GM12891 (cell line): ENCODE data around the gene AGT.

Experiments
- DNase-seq: peaks from one replicate; pipeline ENCODE4 v3.0.0; 2011; ENCODE audit warnings: low spot score; ENCODE audit not compliant: insufficient read length
- FAIRE-seq: peaks from 2 replicates; lab custom pipeline; 2011; peaks lifted over from hg19 to GRCh38; lab: Jason Lieb, UNC
- PAX5 ChIP-seq: IDR thresholded peaks from 2 replicates; pipeline ENCODE4 v1.6.1; 2011; ENCODE audit warnings: low read length, moderate library complexity, mild to moderate bottlenecking; ENCODE audit not compliant: insufficient read depth, severe bottlenecking
- POLR2A ChIP-seq: IDR thresholded peaks from 2 replicates; pipeline ENCODE4 v1.6.1; 2011; ENCODE audit warnings: low read depth, low read length, control low read depth
- POLR2AphosphoS5 ChIP-seq: IDR thresholded peaks from 2 replicates; pipeline ENCODE4 v1.6.1; 2011; ENCODE audit warnings: low read depth, low read length, control low read depth
- POU2F2 ChIP-seq: IDR thresholded peaks from 2 replicates; pipeline ENCODE4 v1.6.1; 2011; ENCODE audit warnings: low read depth, mild to moderate bottlenecking, control low read depth, low read length, moderate library complexity
- SPI1 ChIP-seq: IDR thresholded peaks from 2 replicates; pipeline ENCODE4 v1.6.1; 2011; ENCODE audit warnings: low read depth, low read length, control low read depth
- TAF1 ChIP-seq: IDR thresholded peaks from 2 replicates; pipeline ENCODE4 v1.6.1; 2011; ENCODE audit warnings: low read depth, low read length, control low read depth

The AGT gene

DNA sequence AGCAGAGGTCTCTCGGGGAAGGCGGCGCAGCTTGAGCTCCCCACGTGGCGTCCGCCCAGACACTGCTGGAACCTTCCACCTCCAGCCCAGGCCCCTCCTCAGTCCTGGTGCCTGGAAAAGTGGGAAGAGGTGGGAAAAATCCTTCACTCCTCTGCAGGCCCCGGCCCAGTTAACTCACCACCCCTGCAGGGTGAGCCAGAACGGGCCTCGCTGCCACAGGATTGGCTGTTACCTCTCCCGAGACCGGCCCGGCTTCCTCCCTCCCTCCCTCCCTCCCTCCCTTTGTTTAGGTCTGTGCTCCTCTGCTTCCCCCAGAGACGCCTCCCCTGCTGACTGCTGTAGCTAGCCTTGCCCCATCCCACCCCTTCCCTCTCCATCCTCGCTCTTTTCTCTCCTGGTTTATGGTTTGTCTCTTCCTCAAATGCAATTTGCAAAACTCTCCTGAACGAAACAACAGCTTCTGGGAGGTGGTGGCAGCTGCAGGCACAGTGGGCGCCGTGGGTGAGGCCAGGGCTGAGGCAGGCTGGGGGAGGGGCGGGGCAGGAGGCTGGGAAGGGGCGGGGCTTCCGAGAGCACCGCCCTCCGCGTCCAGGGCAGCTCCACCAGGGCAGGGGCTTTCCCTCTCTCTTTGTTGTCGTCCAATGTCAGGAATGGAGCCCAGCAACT lies 39.8 kb upstream of the AGT start:
- no peak for DNase-seq
- no peak for FAIRE-seq
- TF ChIP-seq POLR2AphosphoS5 (no peak), POU2F2 (no peak), POLR2A (no peak), PAX5 (no peak), SPI1 (no peak), TAF1 (no peak)

DNA sequence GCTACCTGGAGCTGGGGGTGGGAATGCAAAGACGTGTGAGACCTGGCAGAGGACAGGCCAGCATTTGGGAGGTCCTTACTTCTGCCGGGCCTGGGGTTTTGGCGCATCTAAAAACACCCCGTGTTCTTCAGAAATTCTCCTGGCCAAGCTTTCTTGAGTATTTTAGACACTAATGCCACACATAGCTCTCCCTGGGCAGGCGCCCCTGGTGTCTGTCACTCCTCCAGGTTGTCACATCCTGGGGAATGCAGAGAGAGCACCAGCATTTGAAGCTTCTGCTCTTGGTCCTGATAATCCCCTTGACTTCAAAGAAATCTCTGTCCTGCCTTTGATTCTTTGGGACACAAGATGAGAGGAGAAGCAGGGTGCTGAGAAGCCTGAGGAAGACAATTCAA lies 39.3 kb upstream of the AGT start:
- FAIRE-seq: no peak
- DNase-seq: no peak
- TF ChIP-seq SPI1 (no peak), POLR2A (no peak), PAX5 (no peak), POLR2AphosphoS5 (no peak), TAF1 (no peak), POU2F2 (no peak)

DNA sequence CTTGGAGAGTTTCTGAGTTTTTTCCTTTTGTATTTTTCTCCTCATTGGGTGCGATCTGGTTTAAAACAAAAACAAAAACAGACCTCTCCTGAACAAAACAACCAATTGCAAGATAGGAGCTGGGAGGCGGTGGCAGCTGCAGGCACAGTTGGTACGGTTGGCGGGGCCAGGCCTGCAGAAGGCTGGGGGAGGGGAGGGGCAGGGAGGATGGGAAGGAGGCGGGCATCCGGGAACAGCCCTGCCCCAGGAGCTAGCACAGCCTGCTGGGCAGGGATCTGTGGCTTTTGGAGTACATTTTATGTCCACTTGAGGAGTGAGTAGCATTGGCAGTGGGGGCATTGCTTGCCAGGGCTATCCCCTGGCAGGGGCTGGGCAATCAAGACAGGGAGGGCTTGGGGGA lies 38.5 kb upstream of the AGT start:
- FAIRE-seq: no peak
- no peak for DNase-seq
- no peak for TF ChIP-seq POLR2AphosphoS5
- TF ChIP-seq SPI1: no peak
- TF ChIP-seq POLR2A: no peak
- TF ChIP-seq POU2F2: no peak
- no peak for TF ChIP-seq PAX5
- TF ChIP-seq TAF1: no peak

DNA sequence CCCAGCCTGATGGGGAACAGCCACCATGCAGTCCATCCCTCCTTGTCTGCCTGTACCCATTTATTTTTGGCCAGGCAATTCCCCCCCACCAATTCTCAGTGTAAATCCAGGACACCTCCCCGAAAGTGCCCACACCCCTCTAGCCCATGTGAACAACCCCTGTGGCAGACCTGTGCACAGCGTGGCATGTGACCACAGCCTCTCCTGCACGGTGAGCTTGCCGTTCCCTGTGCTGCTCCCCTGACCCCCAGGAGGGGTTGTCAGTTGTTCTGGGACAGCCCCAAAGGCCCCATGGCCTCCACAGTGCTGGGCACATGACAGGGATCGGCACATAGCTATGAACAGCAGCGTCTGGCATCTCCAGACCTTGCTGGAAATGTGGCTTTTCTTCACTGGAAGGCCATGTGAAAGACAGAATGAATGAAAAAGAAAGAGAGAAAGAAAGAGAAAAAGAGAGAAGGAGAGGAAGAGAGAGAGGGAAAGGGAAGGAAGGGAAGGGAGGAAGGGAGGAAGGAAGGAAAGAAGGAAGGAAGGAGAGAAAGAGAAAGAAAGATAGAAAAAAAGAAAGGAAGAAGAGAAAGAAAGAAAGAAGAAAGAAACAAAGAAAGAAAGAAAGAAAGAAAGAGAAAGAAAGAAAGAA lies 37.2 kb upstream of the AGT start:
- FAIRE-seq (no peak), DNase-seq (no peak)
- TF ChIP-seq POLR2A: no peak
- TF ChIP-seq SPI1: no peak
- TF ChIP-seq POLR2AphosphoS5: no peak
- TF ChIP-seq PAX5: no peak
- no peak for TF ChIP-seq POU2F2
- TF ChIP-seq TAF1: no peak

DNA sequence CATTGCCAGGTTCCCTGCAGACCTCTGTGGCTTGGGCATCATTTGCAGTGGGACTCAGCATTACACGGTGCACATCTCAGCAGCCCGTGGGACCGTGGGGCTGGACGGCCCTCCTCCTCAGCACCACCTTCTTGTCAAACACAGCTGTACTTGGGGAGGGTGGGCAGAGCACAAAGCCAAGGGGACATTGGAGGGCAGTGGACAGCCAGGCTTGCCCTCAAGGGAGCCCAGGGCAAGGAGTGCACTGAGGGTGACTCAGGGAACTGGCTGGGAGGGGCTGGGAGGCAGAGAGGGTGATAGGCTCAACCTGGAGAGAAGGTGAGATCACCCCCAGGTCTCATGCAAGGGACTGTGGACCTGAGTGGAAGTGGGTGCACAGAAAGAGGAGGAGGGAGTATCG lies 36.7 kb upstream of the AGT start:
- FAIRE-seq (no peak), DNase-seq (no peak)
- TF ChIP-seq PAX5 (no peak), POU2F2 (no peak), POLR2A (no peak), POLR2AphosphoS5 (no peak), TAF1 (no peak), SPI1 (no peak)

DNA sequence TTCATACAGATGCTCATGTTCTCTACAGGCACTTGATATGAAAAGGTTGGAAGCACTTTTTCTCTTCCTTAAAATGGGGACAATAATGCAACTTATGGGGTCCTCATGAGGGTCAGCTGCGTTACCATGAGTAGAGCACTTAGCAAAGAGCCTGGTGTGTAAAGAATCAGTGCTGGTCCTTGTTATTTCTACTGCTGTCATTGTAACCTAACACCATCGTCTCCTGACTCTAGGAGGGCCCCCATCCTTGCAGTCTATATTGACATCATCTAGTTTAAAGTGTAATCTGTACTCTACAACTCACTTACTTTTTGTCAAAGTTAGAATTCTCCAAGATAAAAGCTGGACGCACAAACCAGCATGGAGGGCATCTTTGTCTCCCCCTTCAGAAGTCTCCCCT lies 35.7 kb upstream of the AGT start:
- FAIRE-seq (no peak), DNase-seq (no peak)
- TF ChIP-seq TAF1: no peak
- TF ChIP-seq POLR2A: no peak
- no peak for TF ChIP-seq POU2F2
- no peak for TF ChIP-seq POLR2AphosphoS5
- no peak for TF ChIP-seq PAX5
- no peak for TF ChIP-seq SPI1

DNA sequence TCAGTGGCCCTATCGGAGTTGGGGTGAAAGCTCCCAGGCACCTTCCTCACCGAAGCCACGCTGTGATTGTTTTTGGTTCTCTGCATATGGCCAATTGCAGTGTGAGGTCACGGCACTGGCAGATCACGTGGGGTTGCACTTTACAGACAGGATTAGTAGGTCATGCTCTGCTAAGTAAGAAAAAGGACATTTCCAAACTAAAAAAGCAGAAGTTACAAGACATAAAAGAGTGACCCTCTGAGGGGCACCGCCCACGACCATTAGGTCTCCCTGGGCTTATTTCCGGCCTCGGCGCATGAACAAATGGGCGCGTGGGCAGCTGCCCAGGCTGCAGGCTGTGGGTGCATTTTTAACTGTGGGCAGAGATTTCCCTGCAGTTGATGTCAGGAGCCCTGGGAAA lies 35.2 kb upstream of the AGT start:
- FAIRE-seq (no peak), DNase-seq (no peak)
- TF ChIP-seq POU2F2 (no peak), PAX5 (peak; percentile 48)

DNA sequence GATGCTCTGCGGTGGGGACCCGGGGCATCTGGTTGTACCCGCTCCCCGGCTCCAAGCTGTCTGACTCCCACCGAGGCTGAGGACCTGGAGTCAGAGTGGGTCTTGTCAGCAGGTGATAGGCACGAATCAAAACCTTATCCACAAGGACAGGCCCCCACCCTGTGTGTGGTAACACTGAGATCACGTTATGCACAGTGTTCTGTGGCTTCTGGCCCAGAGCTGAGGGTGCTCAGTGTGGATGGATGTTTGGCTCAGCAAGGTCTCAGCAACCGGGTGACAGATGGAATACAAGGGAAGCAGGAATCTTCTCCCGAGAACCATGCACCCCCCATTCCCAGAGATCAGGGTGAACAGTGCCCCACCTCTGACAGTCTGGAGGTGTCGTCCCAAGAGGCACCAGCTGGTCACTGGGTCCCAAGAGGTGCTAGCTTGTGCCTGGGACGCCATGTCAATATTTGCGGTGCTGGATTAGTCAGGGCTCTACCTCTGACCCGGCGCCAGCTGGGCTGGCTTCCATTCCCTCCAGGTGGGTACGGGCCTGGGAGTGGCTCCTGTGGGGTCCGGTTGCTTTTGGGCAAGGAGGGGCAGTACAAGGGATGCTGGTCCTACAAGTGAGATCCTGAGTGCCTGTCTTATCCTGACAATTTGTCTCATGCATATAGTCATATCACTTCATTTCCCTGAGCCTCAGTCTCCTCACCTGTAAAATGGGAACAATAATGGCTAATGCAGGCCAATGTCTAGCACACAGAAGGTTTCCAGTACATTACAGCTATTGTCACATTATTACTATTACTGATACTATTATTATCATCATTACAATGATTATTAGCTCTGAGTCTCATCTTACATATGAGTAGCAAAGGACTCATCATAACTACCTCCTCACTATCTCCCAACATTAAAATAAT lies 34.2 kb upstream of the AGT start:
- FAIRE-seq: no peak
- TF ChIP-seq POLR2A: no peak
- TF ChIP-seq POLR2AphosphoS5: no peak
- no peak for TF ChIP-seq PAX5
- TF ChIP-seq TAF1: no peak
- no peak for TF ChIP-seq SPI1
- no peak for TF ChIP-seq POU2F2
- no peak for DNase-seq

DNA sequence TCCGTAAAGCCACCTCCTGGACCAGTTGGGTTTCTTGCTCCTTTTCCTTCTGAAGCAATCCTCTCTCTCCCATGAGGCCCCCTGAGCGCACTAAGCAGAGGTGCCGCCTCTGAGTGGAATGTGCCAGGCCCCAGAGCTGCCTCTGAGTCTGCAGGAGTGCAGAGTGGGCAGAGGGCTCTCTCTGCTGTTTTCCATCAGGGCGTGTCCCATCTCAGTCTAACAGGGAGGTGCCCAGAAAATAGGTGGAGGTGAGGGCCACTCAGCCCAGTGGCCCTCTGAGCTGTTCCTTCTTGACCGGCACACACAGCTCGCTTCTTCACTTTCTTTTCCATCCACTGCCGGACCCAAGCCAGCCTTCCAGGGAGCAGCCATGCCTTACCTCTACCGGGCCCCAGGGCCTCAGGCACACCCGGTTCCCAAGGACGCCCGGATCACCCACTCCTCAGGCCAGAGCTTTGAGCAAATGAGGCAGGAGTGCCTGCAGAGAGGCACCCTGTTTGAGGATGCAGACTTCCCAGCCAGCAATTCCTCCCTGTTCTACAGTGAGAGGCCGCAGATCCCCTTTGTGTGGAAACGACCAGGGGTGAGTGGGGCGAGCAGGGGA lies 33.3 kb upstream of the AGT start, which contains the start of gene CAPN9:
Gene CAPN9 (plus strand): TSS at position 262 of the 604 bp plus-strand sequence. CDS start 109 bp downstream, at position 371.
- TF ChIP-seq SPI1 (no peak), PAX5 (no peak), POLR2AphosphoS5 (no peak), POU2F2 (no peak), POLR2A (no peak), TAF1 (no peak)
- FAIRE-seq: no peak
- DNase-seq: no peak

DNA sequence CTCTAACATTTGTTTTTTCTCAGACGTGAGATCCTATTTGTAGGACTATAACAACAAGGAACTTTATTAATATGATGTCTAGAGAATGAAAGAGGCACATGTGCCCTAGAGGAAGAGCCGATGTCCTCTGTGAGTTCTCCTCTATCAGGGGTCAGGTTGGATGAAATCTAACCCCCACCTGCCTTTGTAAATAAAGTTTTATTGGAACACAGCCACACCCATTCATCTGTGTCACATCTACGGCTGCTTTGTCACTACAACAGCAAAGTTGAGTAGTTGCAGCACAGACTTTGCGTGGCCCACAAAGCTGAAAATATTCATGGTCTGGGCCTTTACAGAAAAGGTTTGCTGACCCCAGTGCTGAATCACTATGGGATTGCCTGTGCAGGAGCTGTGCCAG lies 32.7 kb upstream of the AGT start:
- FAIRE-seq (no peak), DNase-seq (no peak)
- TF ChIP-seq SPI1: no peak
- TF ChIP-seq POU2F2: no peak
- TF ChIP-seq POLR2A: no peak
- no peak for TF ChIP-seq PAX5
- TF ChIP-seq TAF1: no peak
- no peak for TF ChIP-seq POLR2AphosphoS5
